HFFc6 (cell line): ENCODE results near the gene ERBB4. TPM values are rescaled to one million over a fixed set of nuclear protein-coding genes. Genes with fewer than 3 reads are reported as not detected.

ENCODE experiments used
- DNase-seq: peaks from one replicate; pipeline ENCODE4 v3.0.0-alpha.2; 2018
- H3K27ac Mint-ChIP-seq: 2 replicates; pipeline ENCODE4 v1.8.0; 2020; ENCODE audit warnings: mild to moderate bottlenecking, mixed read lengths
- H3K27me3 Mint-ChIP-seq: 2 replicates; pipeline ENCODE4 v1.8.0; 2021; ENCODE audit warnings: mild to moderate bottlenecking, moderate library complexity, mixed read lengths; ENCODE audit not compliant: insufficient read depth
- H3K36me3 Mint-ChIP-seq: 2 replicates; pipeline ENCODE4 v1.8.0; 2021; ENCODE audit warnings: low read depth, mixed read lengths
- H3K4me1 Mint-ChIP-seq: 2 replicates; pipeline ENCODE4 v1.8.0; 2020; ENCODE audit warnings: low read depth, mixed read lengths
- H3K4me3 Mint-ChIP-seq: 2 replicates; pipeline ENCODE4 v1.8.0; 2020; ENCODE audit warnings: mild to moderate bottlenecking, moderate library complexity, mixed read lengths
- H3K9me3 Mint-ChIP-seq: 2 replicates; pipeline ENCODE4 v1.8.0; 2020; ENCODE audit warnings: mild to moderate bottlenecking, mixed read lengths
- CTCF ChIP-seq: fragments of 200-600 bp; sonication (generic); IDR thresholded peaks from 2 replicates; pipeline ENCODE4 v1.5.0; 2021; ENCODE audit warnings: antibody characterized with exemption, mild to moderate bottlenecking
- total RNA-seq, 6 experiments: library from RNA; stranded (reverse); fragmentation: NEBNext Ultra II Directional; extraction: Animal tissue kit (Norgen Biotek cat#: 25700); gene quantifications; 2 replicates in 1 of 6; 3 replicates in 5 of 6; pipeline ENCODE4 v1.2.3, GENCODE V29; 2021

Gene ERBB4
- total RNA-seq, 6 experiments from 2014 or later = not detected

GRCh38 chr2:211688196-211688595 lies 850.4 kb downstream of the ERBB4 start:
- Mint-ChIP-seq H3K27ac (no peak overlapping the region), H3K36me3 (peaks cover 8% of the 10 kb centered on the region), H3K9me3 (peaks cover 52% of the 10 kb centered on the region), H3K27me3 (no peaks in the 10 kb centered on the region), H3K4me3 (no peak overlapping the region), H3K4me1 (no peaks in the 10 kb centered on the region)
- no peak for DNase-seq
- TF ChIP-seq CTCF = no peak

GRCh38 chr2:211674715-211675114 lies 863.9 kb downstream of the ERBB4 start:
- Mint-ChIP-seq H3K9me3 (peaks cover 15% of the 10 kb centered on the region), H3K4me1 (no peaks in the 10 kb centered on the region), H3K27ac (no peak overlapping the region), H3K27me3 (no peaks in the 10 kb centered on the region; the same call in 1 of the 2 replicates), H3K36me3 (no peaks in the 10 kb centered on the region), H3K4me3 (no peak overlapping the region)
- no peak for TF ChIP-seq CTCF
- DNase-seq = no peak

GRCh38 chr2:211673133-211673905 lies 865.3 kb downstream of the ERBB4 start:
- H3K4me1 Mint-ChIP-seq = no peaks in the 10 kb centered on the region
- no peaks in the 10 kb centered on the region for H3K36me3 Mint-ChIP-seq
- no peak for TF ChIP-seq CTCF
- H3K27ac Mint-ChIP-seq = no peak overlapping the region
- no peak overlapping the region for H3K4me3 Mint-ChIP-seq
- H3K27me3 Mint-ChIP-seq = no peaks in the 10 kb centered on the region; the same call in 1 of the 2 replicates
- no peak for DNase-seq
- H3K9me3 Mint-ChIP-seq = peaks cover 9% of the 10 kb centered on the region; the same call in 1 of the 2 replicates

GRCh38 chr2:211671977-211672376 lies 866.6 kb downstream of the ERBB4 start:
- TF ChIP-seq CTCF = no peak
- H3K27ac Mint-ChIP-seq = no peak overlapping the region
- H3K9me3 Mint-ChIP-seq = peaks cover 9% of the 10 kb centered on the region
- no peaks in the 10 kb centered on the region; the same call in 1 of the 2 replicates for H3K27me3 Mint-ChIP-seq
- H3K36me3 Mint-ChIP-seq = no peaks in the 10 kb centered on the region
- H3K4me1 Mint-ChIP-seq = no peaks in the 10 kb centered on the region
- no peak for DNase-seq
- no peak overlapping the region for H3K4me3 Mint-ChIP-seq

- Mint-ChIP-seq H3K27me3 (no peaks in the 10 kb centered on the region; the same call in 1 of the 2 replicates), H3K27ac (no peak overlapping the region), H3K4me1 (no peaks in the 10 kb centered on the region), H3K4me3 (no peak overlapping the region), H3K9me3 (peaks cover 14% of the 10 kb centered on the region), H3K36me3 (no peaks in the 10 kb centered on the region)
- no peak for TF ChIP-seq CTCF
- no peak for DNase-seq
Observed at GRCh38 chr2:211665299-211665698, 873.3 kb downstream of the ERBB4 start.
